SK-N-SH treated with all-trans-retinoic acid at 6 μM for 48 hours (cell line): ENCODE data around the gene DCC.

Experiments
- ATAC-seq: fragments of 200-7000 bp; cut with Tn5 transposase; 3 replicates; pipeline ENCODE4 v1.9.1; 2020; ENCODE audit warnings: mild to moderate bottlenecking, moderate library complexity
- BACH2 ChIP-seq: fragments of 250-450 bp; sonication (Bioruptor Pico); IDR thresholded peaks from 2 replicates; pipeline ENCODE4 v1.9.0; 2021; ENCODE audit warnings: mild to moderate bottlenecking, borderline replicate concordance
- CREB5 ChIP-seq: fragments of 250-450 bp; sonication (Bioruptor Pico); IDR thresholded peaks from 2 replicates; pipeline ENCODE4 v1.5.1; 2020; ENCODE audit warnings: low read depth, mild to moderate bottlenecking, moderate library complexity
- CSDC2 ChIP-seq: fragments of 250-450 bp; sonication (Bioruptor Pico); IDR thresholded peaks from 2 replicates; pipeline ENCODE4 v1.5.0; 2020; ENCODE audit warnings: mild to moderate bottlenecking, moderate library complexity
- CSRNP3 ChIP-seq: fragments of 250-450 bp; sonication (Bioruptor Pico); IDR thresholded peaks from 2 replicates; pipeline ENCODE4 v1.5.1; 2021; ENCODE audit warnings: mild to moderate bottlenecking, moderate library complexity
- ESRRG ChIP-seq: fragments of 250-450 bp; sonication (Bioruptor Pico); IDR thresholded peaks from 2 replicates; pipeline ENCODE4 v1.6.1; 2021; ENCODE audit warnings: mild to moderate bottlenecking
- ISL1 ChIP-seq: fragments of 250-450 bp; sonication (Bioruptor Pico); IDR thresholded peaks from 2 replicates; pipeline ENCODE4 v2.1.2; 2022; ENCODE audit warnings: mild to moderate bottlenecking, moderate library complexity
- OSR1 ChIP-seq: fragments of 250-450 bp; sonication (Bioruptor Pico); IDR thresholded peaks from 2 replicates; pipeline ENCODE4 v1.8.0; 2022; ENCODE audit warnings: moderate library complexity, mild to moderate bottlenecking, inconsistent platforms
- PATZ1 ChIP-seq: fragments of 250-450 bp; sonication (Bioruptor Pico); IDR thresholded peaks from 2 replicates; pipeline ENCODE4 v1.8.0; 2020; ENCODE audit warnings: mild to moderate bottlenecking, moderate library complexity, borderline replicate concordance
- POU6F1 ChIP-seq: fragments of 250-450 bp; sonication (Bioruptor Pico); IDR thresholded peaks from 2 replicates; pipeline ENCODE4 v1.8.0; 2021; ENCODE audit warnings: low read depth, mild to moderate bottlenecking, moderate library complexity, borderline replicate concordance
- PPARA ChIP-seq: fragments of 250-450 bp; sonication (Bioruptor Pico); IDR thresholded peaks from 2 replicates; pipeline ENCODE4 v1.5.0; 2020; ENCODE audit warnings: mild to moderate bottlenecking, borderline replicate concordance
- RARB ChIP-seq: fragments of 250-450 bp; sonication (Bioruptor Pico); IDR thresholded peaks from 2 replicates; pipeline ENCODE4 v1.8.0; 2021; ENCODE audit warnings: mild to moderate bottlenecking, moderate library complexity
- SNAI2 ChIP-seq: fragments of 250-450 bp; sonication (Bioruptor Pico); IDR thresholded peaks from 2 replicates; pipeline ENCODE4 v1.5.0; 2020; ENCODE audit warnings: mild to moderate bottlenecking, moderate library complexity
- TOX ChIP-seq: fragments of 250-450 bp; sonication (Bioruptor Pico); IDR thresholded peaks from 2 replicates; pipeline ENCODE4 v1.8.0; 2021; ENCODE audit warnings: mild to moderate bottlenecking, moderate library complexity, borderline replicate concordance
- TSHZ2 ChIP-seq: fragments of 250-450 bp; sonication (Bioruptor Pico); IDR thresholded peaks from 2 replicates; pipeline ENCODE4 v1.5.0; 2020; ENCODE audit warnings: mild to moderate bottlenecking, moderate library complexity
- ZC3H10 ChIP-seq: fragments of 250-450 bp; sonication (Bioruptor Pico); IDR thresholded peaks from 2 replicates; pipeline ENCODE4 v1.5.1; 2021; ENCODE audit warnings: mild to moderate bottlenecking, moderate library complexity
- ZFP3 ChIP-seq: fragments of 250-450 bp; sonication (Bioruptor Pico); IDR thresholded peaks from 2 replicates; pipeline ENCODE4 v1.5.0; 2020; ENCODE audit warnings: mild to moderate bottlenecking, moderate library complexity
- ZFP30 ChIP-seq: fragments of 450-650 bp; formaldehyde crosslinking; IDR thresholded peaks from 2 replicates; pipeline ENCODE4 v1.5.0; 2022; ENCODE audit warnings: mild to moderate bottlenecking, moderate library complexity
- ZNF565 ChIP-seq: fragments of 450-650 bp; formaldehyde crosslinking; conservative IDR thresholded peaks from 2 replicates; pipeline ENCODE4 v1.5.0; 2020; ENCODE audit warnings: low read depth, mild to moderate bottlenecking, moderate library complexity
- ZNF70 ChIP-seq: fragments of 450-650 bp; formaldehyde crosslinking; IDR thresholded peaks from 2 replicates; pipeline ENCODE4 v1.5.0; 2020; ENCODE audit warnings: mild to moderate bottlenecking, moderate library complexity
- ZNF8 ChIP-seq: fragments of 450-650 bp; formaldehyde crosslinking; IDR thresholded peaks from 2 replicates; pipeline ENCODE4 v1.5.0; 2020; ENCODE audit warnings: mild to moderate bottlenecking, moderate library complexity

DCC gene

GRCh38 chr18:52738946-52739345, 398.9 kb downstream of the DCC start:
- no peak for TF ChIP-seq BACH2 (CRISPR knock-in tag)
- no peak for TF ChIP-seq ZFP30 (CRISPR knock-in tag)
- no peak for TF ChIP-seq POU6F1 (CRISPR knock-in tag)
- TF ChIP-seq TSHZ2 (CRISPR knock-in tag), result no peak
- no peak for TF ChIP-seq RARB
- no peak for TF ChIP-seq PATZ1 (CRISPR knock-in tag)
- no peak for TF ChIP-seq TOX
- TF ChIP-seq PPARA (CRISPR knock-in tag), result no peak
- TF ChIP-seq CSDC2 (CRISPR knock-in tag), result no peak
- no peak for TF ChIP-seq SNAI2 (CRISPR knock-in tag)
- TF ChIP-seq ESRRG, result no peak
- TF ChIP-seq ZNF8 (CRISPR knock-in tag), result no peak
- no peak for TF ChIP-seq OSR1 (CRISPR knock-in tag)
- TF ChIP-seq ISL1 (CRISPR knock-in tag), result no peak
- no peak for TF ChIP-seq ZC3H10 (CRISPR knock-in tag)
- TF ChIP-seq ZNF70 (CRISPR knock-in tag), result no peak
- TF ChIP-seq ZNF565 (CRISPR knock-in tag), result no peak
- ATAC-seq, result no peak

- no peak for TF ChIP-seq PATZ1 (CRISPR knock-in tag)
- no peak for ATAC-seq
Observed at GRCh38 chr18:52746986-52747385, 407.0 kb downstream of the DCC start.

GRCh38 chr18:52747869-52748268, 407.9 kb downstream of the DCC start:
- TF ChIP-seq CSDC2 (CRISPR knock-in tag), result no peak
- TF ChIP-seq TOX, result no peak
- TF ChIP-seq, all 23 proteins: peak for 0
- no peak for ATAC-seq

GRCh38 chr18:52748343-52748742, 408.3 kb downstream of the DCC start:
- no peak for ATAC-seq
- TF ChIP-seq CREB5 (CRISPR knock-in tag), result no peak
- TF ChIP-seq CSRNP3 (CRISPR knock-in tag), result no peak
- no peak for TF ChIP-seq TSHZ2 (CRISPR knock-in tag)
- no peak for TF ChIP-seq ZNF8 (CRISPR knock-in tag)
- no peak for TF ChIP-seq ZNF565 (CRISPR knock-in tag)
- no peak for TF ChIP-seq TOX
- TF ChIP-seq ISL1 (CRISPR knock-in tag), result no peak
- TF ChIP-seq SNAI2 (CRISPR knock-in tag), result no peak
- no peak for TF ChIP-seq BACH2 (CRISPR knock-in tag)
- TF ChIP-seq ZFP3 (CRISPR knock-in tag), result no peak
- no peak for TF ChIP-seq PPARA (CRISPR knock-in tag)
